Retinal pigment epithelial cell (primary cell): ENCODE data around the gene UGT1A3.

Experiments
- DNase-seq: peaks from one replicate; pipeline ENCODE4 v3.0.0-alpha.2; 2010; ENCODE audit warnings: low read depth
- H3K4me3 ChIP-seq: 2 replicates; pipeline ENCODE4 v1.5.1; 2011; ENCODE audit warnings: mild to moderate bottlenecking, low read length, control low read depth, moderate library complexity
- CTCF ChIP-seq: conservative IDR thresholded peaks from 2 replicates; pipeline ENCODE4 v1.5.1; 2011; ENCODE audit warnings: low read depth, low read length, control low read depth, inconsistent platforms

Gene UGT1A3

GRCh38 chr2:233688341-233688740 lies 40.5 kb upstream of the UGT1A3 start:
- no peak overlapping the region for H3K4me3 ChIP-seq
- no peak for TF ChIP-seq CTCF
- DNase-seq, result no peak

GRCh38 chr2:233689031-233689430 lies 39.8 kb upstream of the UGT1A3 start:
- H3K4me3 ChIP-seq, result no peak overlapping the region
- no peak for DNase-seq
- no peak for TF ChIP-seq CTCF

- TF ChIP-seq CTCF, result no peak
Measured at GRCh38 chr2:233689501-233689900, 39.3 kb upstream of the UGT1A3 start.

GRCh38 chr2:233690444-233690843 lies 38.4 kb upstream of the UGT1A3 start:
- H3K4me3 ChIP-seq, result no peak overlapping the region
- DNase-seq, result no peak
- TF ChIP-seq CTCF, result no peak

More at GRCh38 chr2:233689501-233689900, 39.3 kb upstream of the UGT1A3 start:
- DNase-seq, result no peak
- no peak overlapping the region for H3K4me3 ChIP-seq

GRCh38 chr2:233691443-233692433 lies 37.1 kb upstream of the UGT1A3 start:
- DNase-seq, result no peak
- TF ChIP-seq CTCF, result no peak
- H3K4me3 ChIP-seq, result no peak overlapping the region

GRCh38 chr2:233692648-233693047 lies 36.2 kb upstream of the UGT1A3 start, which contains the start of gene UGT1A6:
Gene UGT1A6 (plus strand): TSS chr2:233692890. CDS start chr2:233693005, 115 bp downstream.
- no peak within 1 kb of the TSS for H3K4me3 ChIP-seq
- DNase-seq, result no peak
- no peak for TF ChIP-seq CTCF

- no peak for DNase-seq
- TF ChIP-seq CTCF, result no peak
Measured at GRCh38 chr2:233693963-233694362, 34.9 kb upstream of the UGT1A3 start.

More at GRCh38 chr2:233693963-233694362, 34.9 kb upstream of the UGT1A3 start:
- no peak overlapping the region for H3K4me3 ChIP-seq
